ENCODE measurements around the gene GLS2. TPM values are rescaled to one million over a fixed set of nuclear protein-coding genes. Genes with fewer than 3 reads are reported as not detected.
"Not testable (repeated sequence)": the region's sequence is repeated elsewhere in the genome, so short reads cannot be mapped to it uniquely, and the experiment has no call there.

The GLS2 gene
- total RNA-seq, 2 experiments from 2014 or later = 5.2 to 7.3 TPM

DNA sequence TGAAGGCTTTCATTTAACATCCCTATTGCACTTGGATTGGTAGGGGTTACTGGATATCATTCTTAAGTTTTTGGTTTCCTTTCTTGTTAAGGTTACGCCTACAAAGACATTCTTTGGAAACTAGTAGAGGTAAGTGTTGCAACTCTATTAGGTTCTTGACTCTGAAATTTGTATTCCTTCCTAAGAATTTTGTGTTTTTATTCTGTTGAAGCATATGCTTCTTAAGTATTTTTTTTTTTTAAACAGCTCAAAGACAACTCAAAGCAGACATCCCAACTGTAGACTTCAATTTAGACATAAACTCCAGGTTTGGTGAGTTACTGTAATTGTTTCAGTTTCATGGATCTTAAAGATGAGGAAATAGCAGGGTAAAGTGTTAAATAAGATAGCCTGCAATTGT, 32.5 kb upstream of the GLS2 start:
- TF ChIP-seq, protein P1, sequence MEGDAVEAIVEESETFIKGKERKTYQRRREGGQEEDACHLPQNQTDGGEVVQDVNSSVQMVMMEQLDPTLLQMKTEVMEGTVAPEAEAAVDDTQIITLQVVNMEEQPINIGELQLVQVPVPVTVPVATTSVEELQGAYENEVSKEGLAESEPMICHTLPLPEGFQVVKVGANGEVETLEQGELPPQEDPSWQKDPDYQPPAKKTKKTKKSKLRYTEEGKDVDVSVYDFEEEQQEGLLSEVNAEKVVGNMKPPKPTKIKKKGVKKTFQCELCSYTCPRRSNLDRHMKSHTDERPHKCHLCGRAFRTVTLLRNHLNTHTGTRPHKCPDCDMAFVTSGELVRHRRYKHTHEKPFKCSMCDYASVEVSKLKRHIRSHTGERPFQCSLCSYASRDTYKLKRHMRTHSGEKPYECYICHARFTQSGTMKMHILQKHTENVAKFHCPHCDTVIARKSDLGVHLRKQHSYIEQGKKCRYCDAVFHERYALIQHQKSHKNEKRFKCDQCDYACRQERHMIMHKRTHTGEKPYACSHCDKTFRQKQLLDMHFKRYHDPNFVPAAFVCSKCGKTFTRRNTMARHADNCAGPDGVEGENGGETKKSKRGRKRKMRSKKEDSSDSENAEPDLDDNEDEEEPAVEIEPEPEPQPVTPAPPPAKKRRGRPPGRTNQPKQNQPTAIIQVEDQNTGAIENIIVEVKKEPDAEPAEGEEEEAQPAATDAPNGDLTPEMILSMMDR (IDR thresholded peaks at IDR 0.05) = no peak
- Mint-ChIP-seq H3K4me1 (ENCODE audit: low read depth) (peaks cover 30% of the 10 kb centered on the region), H3K9me3 (no peaks in the 10 kb centered on the region), H3K36me3 (ENCODE audit: low read depth) (no peaks in the 10 kb centered on the region), H3K27me3 (no peaks in the 10 kb centered on the region), H3K4me3 (peak overlapping the region; percentile 53), H3K27ac (no peak overlapping the region)
- CTCF ChIA-PET = interaction anchor here (0.6 to 2.2 kb wide), 6 partner anchors 38 to 73 kb away, joined by 3 to 11 read pairs (median 4); no protein-coding TSS in a partner anchor
- POLR2A ChIA-PET = interaction anchor here (0.6 to 2.3 kb wide), 3 partner anchors 10 to 171 kb away, joined by 3 to 5 read pairs (median 3); no protein-coding TSS in a partner anchor
- no peak for DNase-seq
- ATAC-seq = no peak
- intact Hi-C loops (cut with micrococcal nuclease) = no loop called here

DNA sequence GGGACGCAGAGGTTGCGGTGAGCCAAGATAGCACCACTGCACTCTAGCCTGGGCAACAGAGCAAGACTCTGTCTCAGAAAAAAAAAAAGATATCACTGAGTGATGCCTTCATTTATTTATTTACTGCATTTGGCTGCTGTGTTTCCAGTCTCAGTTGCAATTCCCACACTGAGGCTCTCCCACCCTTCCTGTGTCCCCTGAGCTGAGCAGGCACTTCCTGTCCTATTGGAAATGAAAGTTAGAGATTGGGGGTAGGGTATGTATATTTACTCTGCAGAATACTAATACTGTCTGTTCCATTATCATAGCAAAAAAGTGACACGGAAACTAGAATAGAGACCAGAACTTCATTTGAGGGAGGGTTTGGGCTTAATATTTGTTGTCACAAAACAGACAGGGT, 32.1 kb upstream of the GLS2 start:
- H3K9me3 Mint-ChIP-seq = no peaks in the 10 kb centered on the region
- DNase-seq = no peak
- ChIA-PET CTCF (interaction anchor here (2.2 kb wide), 1 partner anchor 73 kb away, joined by 11 read pairs; no protein-coding TSS in a partner anchor), POLR2A (interaction anchor here (0.6 to 2.3 kb wide), 3 partner anchors 10 to 172 kb away, joined by 3 to 5 read pairs (median 3); no protein-coding TSS in a partner anchor)
- H3K36me3 Mint-ChIP-seq (ENCODE audit: low read depth) = no peaks in the 10 kb centered on the region
- no peak overlapping the region for H3K4me3 Mint-ChIP-seq
- no peak for ATAC-seq
- H3K27me3 Mint-ChIP-seq = no peaks in the 10 kb centered on the region
- peaks cover 30% of the 10 kb centered on the region for H3K4me1 Mint-ChIP-seq (ENCODE audit: low read depth)
- TF ChIP-seq, protein P1 (IDR thresholded peaks at IDR 0.05) = no peak
- intact Hi-C loops (cut with micrococcal nuclease) = no loop called here
- no peak overlapping the region for H3K27ac Mint-ChIP-seq

DNA sequence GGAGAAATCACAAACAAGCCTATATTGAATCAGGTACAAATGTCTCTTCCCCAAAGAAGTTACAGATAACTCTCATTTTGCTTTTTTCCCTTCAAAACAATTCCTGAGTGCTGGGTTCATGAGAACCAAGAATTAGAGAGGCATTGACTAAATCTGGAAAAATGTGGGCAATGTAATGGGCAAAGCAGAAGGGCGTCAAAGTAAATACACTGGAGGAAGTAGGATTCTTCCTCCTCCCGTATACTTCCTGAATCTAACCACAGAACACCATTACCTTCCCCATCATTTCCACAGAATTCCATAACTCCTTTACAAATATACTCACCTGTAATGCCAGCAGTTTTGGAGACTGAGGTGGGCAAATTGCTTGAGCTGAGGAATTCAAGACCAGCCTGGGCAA, 30.6 kb upstream of the GLS2 start:
- no peak overlapping the region for H3K4me3 Mint-ChIP-seq
- ChIA-PET CTCF (interaction anchor here (0.6 kb wide), 1 partner anchor 118 kb away, joined by 3 read pairs; no protein-coding TSS in a partner anchor), POLR2A (no interaction called here)
- H3K9me3 Mint-ChIP-seq = no peaks in the 10 kb centered on the region
- H3K36me3 Mint-ChIP-seq (ENCODE audit: low read depth) = no peaks in the 10 kb centered on the region
- no peak for ATAC-seq
- H3K27me3 Mint-ChIP-seq = peaks cover under 1% of the 10 kb centered on the region
- intact Hi-C loops (cut with micrococcal nuclease) = no loop called here
- no peak for DNase-seq
- peaks cover 33% of the 10 kb centered on the region for H3K4me1 Mint-ChIP-seq (ENCODE audit: low read depth)
- H3K27ac Mint-ChIP-seq = no peak overlapping the region
- TF ChIP-seq, protein P1 (IDR thresholded peaks at IDR 0.05) = no peak

DNA sequence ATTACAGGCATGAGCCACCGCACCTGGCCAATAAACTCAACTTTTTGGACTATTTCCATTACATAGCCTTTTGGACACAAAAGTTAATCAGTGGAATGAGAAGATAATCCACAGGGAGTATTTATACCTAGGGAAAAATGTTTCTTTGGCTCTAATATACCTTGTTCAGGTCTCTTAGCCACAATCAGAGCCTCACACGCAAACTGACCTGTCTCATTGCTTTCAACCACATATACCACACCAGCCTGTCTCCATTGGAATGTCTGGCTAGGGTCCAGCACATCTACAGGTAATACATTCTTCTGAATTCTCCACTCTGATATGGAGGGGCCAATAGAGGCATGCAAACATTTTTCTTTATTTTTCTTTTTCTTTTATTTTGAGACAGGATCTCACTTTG, 29.9 kb upstream of the GLS2 start:
- POLR2A ChIA-PET = no interaction called here
- intact Hi-C loops (cut with micrococcal nuclease) = no loop called here
- Mint-ChIP-seq H3K4me3 (no peak overlapping the region), H3K27ac (no peak overlapping the region), H3K27me3 (peaks cover 1% of the 10 kb centered on the region), H3K9me3 (no peaks in the 10 kb centered on the region), H3K4me1 (ENCODE audit: low read depth) (peaks cover 32% of the 10 kb centered on the region), H3K36me3 (ENCODE audit: low read depth) (no peaks in the 10 kb centered on the region)
- CTCF ChIA-PET = interaction anchor here (0.7 to 6.6 kb wide), 4 partner anchors 56 to 78 kb away, joined by 3 to 95 read pairs (median 38); no protein-coding TSS in a partner anchor
- TF ChIP-seq, protein P1 (IDR thresholded peaks at IDR 0.05) = no peak
- DNase-seq (no peak), ATAC-seq (no peak)

DNA sequence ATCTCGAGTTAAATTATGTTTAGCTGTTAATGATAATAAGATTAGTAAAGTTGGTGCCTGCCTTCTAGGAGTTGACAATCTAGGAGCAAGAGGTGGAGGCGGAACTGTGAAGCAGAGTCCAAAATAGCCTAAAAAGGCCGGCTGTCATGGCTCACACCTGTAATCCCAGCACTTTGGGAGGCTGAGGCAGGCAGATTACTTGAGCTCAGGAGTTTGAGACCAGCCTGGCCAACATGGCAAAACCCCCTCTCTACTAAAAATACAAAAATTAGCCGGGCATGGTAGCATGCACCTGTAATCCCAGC, 26.0 kb upstream of the GLS2 start:
- H3K4me3 Mint-ChIP-seq; H3K27ac Mint-ChIP-seq; DNase-seq; ATAC-seq; H3K27me3 Mint-ChIP-seq; H3K36me3 Mint-ChIP-seq (ENCODE audit: low read depth); H3K9me3 Mint-ChIP-seq; H3K4me1 Mint-ChIP-seq (ENCODE audit: low read depth): not testable (repeated sequence)
- TF ChIP-seq, protein P1 (IDR thresholded peaks at IDR 0.05) = peak; percentile 50
- ChIA-PET POLR2A (interaction anchor here (0.7 to 1.5 kb wide), 6 partner anchors 9 to 81 kb away, joined by 3 to 7 read pairs (median 4); no protein-coding TSS in a partner anchor), CTCF (interaction anchor here (0.6 to 6.6 kb wide), 42 partner anchors 8 to 487 kb away, joined by 3 to 95 read pairs (median 5); partner anchors contain the start of genes BAZ2A and GLS2)
- intact Hi-C loops (cut with micrococcal nuclease) = loop anchor here (5.0 kb wide), 1 partner anchor 58 kb away; no protein-coding TSS in a partner anchor

Measured in activated CD8-positive, alpha-beta T cell treated with anti-CD3 and anti-CD28 coated beads for 36 hours (primary cell).